Anterior cingulate cortex (tissue), 58 donors: ENCODE results near the gene SH3RF1.

ENCODE experiments used
- DNase-seq, 58 donors: peaks; one replicate each; lab custom pipeline; 2025; lab: John Stamatoyannopoulos, UW

Gene SH3RF1

DNA sequence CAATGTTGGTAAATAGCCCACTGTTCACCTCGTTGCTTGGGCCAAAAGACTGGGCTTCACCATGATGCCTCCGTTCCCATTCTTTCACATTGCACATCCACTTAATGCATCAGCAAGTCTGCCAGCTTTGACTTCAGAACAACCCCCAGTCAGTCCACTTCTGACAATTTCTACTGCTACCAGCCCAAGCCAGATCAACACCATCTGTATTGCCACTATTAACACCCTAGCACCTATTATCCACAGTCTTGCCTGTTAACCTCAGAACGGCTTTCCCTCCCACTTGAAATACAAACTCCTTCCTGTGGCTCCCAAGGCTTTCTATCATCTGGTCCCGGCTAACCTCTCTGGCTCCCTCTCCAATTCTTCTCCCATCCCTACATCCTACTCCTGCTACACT lies 95.7 kb downstream of the SH3RF1 start:
- DNase-seq, result no peak

DNA sequence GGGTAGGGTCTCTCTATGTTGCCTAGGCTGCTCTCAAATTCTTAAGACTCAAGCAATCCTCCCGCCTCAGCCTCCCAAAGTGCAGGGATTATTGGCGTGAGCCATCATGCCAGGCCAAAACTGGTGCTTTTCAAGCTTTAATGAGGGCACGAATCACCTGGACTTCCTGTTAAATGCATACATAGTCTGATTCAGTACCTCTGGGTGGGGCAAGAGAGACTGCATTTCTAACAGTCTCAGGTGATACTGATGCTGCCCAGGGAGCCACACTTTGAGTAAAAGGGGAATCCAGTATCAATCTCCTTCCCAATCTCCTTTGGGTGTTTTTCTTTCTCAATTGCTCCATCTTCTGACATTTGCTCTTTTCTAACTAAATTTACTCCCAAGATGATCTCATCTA lies 96.5 kb downstream of the SH3RF1 start:
- no peak for DNase-seq

DNA sequence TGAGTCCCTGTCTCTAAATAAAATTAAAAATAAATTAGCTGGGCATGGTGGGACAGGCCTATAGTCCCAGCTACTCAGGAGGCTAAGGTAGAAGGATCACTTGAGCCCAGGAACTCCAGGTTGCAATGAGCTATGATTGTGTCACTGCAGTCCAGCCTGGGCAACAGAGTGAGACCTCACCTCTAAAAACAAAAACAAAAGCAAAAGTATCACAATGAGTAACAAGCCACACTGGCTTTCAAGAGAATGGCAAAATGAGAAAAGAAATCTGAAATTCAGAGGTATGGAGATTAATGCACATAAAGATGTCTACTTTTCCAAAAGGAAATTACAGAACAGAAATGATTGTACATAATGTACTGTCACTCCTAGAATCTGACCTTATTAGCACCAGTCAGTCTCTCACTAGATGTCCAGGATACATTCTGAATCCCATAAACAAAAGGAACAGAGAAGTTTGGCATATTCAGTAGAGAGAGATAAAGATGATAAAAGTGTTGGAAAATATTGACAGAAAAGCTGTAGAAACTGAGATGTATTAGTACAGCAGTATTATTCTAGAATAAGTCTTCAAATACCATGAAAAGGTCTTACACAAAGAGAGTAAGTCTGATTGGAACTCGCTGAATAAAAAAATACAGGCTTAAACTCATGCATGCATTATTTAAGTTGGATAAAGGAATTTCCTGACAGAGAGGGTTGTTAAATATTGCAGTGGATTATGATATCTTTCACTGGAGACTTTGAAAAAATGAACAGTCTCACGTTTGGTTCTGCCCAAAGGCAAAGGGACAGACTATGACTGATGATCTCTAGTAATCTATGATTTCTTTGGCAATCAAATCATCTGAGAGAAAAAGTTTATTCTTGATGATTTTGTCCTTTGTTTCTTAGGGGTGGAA lies 102.5 kb downstream of the SH3RF1 start:
- no peak for DNase-seq

DNA sequence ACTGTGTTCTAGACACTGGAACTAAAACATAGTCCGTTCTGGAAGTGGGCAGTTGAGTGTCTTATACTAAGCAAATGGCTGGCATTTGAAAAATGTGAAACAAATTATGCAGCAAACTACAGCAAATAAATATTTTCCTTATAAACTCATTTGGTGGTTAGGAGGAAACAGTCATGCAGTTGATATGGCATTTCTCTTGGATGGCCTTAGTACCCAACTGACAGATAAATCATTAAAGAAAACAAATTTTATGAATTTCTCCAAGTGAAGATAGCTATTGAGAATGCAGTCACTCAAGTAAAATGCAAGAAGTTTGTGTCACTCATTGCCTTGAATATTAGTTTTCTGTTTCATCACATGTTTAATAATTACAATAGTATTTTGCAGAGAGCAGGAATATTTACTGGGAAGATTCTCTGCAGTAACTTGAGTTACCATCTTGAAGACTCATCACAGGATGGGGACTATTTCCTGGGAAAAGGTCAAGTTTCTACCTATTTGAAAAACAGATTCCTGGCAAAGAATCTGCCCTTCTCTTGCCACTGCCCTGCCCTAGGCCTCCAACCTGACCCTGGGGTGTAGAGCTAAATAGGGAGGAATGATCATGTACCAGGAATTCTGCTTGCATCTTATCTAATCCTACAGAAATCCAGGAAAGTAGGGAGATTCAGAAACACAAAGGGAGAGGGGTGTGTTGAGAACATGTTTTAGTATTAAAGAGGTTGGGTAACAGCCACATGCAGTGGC lies 105.9 kb downstream of the SH3RF1 start:
- no peak for DNase-seq

DNA sequence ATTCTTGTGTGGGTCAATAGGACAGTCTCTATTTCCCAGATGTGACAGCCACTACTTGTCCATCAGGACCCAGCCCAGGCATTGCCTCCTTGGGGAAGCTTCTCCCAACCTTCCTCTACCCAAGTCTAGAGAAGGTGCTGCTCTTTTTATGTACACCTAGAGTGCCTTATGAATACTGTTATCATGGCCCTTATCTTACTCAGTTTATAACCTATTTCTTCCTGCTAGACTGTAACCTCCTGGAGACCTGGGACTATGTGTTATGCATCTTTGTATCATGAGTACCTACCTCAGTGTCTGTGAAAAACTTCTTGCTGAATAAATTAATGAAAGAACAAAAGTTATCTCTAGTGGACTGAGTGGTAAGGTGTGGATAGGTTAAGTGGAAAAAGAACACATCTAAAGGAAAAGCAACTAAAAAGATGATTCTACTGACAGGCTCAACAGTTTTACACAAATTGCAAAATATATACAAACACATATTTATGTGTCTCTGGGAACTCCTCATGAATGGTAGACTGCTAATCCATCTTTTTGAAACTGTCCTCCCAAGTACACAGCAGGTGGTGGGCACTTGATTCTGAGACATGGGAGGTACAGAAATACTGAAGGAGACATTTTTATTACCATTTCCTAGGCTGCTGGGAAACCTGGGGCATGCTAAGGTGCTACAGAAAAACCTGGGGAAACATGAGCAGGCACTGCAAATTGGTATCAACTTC lies 106.6 kb downstream of the SH3RF1 start:
- no peak for DNase-seq

DNA sequence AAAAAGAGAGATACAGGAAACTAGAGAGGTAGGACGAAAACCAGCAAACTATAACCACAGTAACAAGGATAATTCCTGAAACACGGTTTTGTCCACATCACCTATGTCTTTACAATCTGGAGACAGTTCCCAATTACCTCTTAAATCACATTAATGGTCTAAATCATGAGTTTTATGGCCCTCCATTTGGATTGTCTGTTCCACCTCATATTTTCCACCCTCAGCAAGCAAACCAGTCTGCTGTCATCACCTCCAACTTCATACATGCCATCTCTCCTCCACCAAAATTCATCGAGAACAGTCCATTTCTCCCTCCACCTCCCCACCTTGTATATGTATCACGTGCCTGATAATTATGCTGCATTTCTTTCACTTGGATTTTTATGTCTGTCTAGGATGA lies 107.3 kb downstream of the SH3RF1 start:
- DNase-seq, result no peak

DNA sequence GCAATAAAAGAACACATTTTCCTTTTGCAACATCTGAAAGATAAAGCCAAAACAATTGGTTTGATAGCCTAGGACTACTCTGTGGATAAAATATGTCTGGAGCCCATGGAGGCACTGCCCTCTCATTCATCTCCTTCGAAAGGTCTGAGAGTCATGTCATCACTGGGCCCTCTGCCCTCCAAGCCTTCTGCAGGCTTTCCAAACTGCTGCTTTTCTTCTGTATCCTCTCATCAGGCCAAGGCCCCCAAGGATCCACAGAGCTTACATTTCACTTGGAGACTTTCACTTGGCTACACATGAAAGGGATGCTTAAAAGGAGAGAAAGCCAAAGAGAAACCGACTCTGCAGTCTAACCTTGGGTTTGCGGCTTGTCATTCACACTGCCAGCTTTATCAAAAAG lies 109.9 kb downstream of the SH3RF1 start:
- peak in 2 of 58 donors; percentile 6 to 11 for DNase-seq

DNA sequence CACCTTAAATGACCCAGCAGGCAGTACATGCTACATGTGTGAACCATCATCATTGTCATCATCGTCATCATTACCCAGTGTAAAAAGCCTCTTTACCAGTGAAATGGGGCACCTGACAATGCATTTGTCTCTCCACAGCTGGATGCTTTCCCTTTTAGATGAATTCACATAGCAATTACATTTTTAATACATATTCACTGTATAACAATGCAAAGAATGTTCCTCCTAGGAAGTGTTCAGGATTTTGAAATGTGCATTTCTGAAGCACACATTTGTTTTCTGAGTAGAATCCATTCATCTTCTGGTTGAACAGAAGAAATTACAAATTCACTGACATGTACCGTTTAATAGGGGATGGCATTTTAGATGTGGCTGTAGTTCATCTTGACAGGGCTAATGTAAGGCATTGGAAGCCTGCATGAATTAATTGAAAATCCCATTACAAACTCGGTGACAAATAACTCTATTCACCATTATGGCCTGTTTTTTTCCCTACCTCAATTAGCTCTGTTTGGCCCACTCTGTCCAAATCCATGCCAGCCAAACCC lies 111.1 kb downstream of the SH3RF1 start:
- peak in 10 of 58 donors; percentile 4 to 45 (median 22) for DNase-seq

DNA sequence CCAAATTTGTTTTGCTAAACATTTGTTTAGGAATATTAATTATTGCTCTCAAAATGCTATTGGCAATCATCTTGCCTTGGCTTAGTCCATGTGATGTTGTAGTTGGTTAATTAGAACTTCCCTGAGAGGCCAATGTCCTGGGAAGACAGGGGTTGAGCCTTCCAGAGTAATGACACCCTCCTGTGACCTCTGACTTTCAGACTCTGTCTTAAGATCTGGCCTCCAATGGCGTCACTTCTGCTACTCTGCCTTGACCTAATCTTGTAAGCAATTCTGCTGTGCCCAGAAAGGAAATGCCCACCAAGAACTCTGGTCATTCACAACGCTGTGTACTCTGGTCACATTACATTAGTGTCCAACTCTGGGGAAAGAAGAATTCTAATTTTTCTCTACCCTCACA lies 111.9 kb downstream of the SH3RF1 start:
- no peak for DNase-seq

DNA sequence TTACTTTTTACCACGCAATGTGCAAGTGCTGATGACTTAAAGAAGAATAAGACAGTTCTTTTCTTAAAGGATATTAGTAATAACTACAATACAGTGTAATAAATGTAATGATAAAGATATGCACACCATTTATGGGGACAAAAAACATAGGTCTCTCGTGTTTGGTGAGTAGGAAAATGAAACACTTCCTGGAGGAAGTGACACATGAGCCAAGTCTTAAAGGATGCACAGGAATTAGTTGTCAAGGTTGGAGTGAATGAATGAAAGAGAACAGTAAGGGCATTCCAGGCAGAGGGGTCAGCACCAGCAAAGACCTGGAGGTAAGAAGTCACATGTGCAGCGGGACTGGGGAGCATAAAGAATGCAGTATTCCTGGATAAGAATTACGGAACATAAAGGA lies 112.7 kb downstream of the SH3RF1 start:
- DNase-seq, result no peak

DNA sequence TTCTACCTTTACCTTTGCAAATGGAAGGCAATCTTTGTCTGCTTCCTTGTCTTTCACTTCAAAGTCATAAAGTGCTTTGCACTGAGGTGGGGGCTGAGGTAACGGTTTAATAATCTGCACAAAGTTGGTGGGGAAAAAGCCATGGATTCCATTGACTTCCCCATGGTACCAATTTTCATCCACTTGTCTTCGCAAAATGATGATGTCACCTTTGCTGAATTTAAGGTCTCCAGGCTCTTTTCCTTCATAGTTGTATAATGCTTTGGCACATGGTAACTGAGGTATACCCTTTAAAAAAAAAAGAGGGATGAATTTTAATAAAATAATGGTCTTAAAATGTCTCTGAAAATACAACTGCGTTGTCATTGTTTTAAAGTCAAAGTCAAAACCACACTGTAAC lies 114.4 kb downstream of the SH3RF1 start:
- DNase-seq, result no peak

DNA sequence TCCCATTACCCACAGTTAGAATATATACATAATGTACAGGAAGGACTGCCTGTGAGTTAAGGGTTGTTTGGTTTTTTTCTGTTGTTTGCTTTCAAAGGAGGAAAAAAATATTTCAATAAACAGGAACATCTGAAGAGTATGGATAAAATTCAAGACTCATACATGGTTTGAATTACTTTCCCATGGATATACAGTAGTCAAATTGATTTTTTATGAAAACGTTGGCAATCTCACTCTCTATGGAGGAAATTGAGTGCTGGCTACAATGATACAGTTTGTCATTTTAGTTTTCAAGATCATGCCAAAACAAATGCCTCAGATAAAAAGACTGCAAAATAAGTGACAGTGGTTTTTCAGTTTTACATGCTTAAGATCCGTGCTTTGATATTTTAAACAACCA lies 116.6 kb downstream of the SH3RF1 start:
- no peak for DNase-seq

DNA sequence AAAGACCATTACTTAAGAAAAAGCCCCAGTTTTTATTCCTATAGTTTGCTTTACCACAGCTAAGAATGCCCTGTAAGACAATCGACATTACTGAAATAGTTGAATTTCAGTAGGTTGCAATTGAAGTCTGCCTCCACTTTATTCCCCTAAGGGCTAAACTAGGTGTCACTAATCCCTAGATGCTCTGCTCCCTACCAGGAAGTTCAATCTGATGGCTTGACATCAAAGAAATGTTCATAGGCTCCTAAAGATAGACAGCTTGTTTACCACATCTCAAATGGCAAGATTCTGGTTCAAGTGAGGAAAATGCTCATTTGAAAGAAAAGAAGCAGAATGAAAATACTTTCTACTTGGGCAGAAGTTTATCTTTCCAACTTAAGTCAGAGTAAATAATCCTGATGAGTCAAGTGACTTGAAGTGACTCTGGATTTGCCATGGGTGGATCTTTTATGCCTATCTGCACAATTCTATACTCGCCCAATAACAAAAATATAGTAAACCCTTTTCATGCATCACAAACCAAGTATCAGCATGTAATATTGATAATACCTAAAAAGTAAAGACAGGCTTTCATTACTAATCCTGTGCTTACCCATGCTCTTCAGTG lies 117.2 kb downstream of the SH3RF1 start:
- DNase-seq, result no peak

DNA sequence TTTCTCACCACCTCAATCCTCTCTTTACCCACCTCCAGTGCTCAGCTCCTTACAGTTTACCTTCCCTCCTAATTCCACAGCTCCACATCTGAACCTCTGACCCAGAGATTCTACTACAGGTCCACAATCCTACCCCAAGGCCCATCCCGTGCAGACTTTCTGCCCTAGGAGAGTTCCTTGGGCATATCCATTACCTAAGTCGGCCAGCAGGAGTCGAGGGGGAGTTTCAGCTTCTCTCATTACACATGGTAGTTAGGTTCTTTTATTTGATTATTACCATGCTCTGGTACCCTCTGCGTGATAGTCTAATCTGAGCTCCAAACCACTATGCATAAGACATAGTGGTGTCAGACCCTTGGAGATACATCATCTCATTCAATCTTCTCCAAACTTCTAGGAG lies 117.9 kb downstream of the SH3RF1 start:
- no peak for DNase-seq

DNA sequence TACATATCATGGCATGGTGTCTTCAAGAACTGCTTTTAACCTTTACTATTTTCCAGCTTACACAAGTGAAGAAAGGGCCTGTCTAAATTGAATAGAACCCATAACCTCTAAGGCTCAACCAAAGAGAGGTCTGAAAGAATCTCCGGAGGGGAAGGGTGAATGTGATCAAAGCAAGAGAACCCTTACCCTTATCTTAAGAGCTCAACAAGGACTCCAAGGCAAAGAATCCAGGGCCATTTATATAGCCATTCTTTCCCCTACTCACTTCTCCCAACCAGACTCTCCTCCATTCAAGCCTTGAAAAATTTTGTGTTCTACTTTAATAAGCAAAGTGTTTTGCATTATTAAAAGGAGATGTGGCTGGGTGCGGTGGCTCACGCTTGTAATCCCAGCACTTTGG lies 118.7 kb downstream of the SH3RF1 start:
- no peak for DNase-seq

DNA sequence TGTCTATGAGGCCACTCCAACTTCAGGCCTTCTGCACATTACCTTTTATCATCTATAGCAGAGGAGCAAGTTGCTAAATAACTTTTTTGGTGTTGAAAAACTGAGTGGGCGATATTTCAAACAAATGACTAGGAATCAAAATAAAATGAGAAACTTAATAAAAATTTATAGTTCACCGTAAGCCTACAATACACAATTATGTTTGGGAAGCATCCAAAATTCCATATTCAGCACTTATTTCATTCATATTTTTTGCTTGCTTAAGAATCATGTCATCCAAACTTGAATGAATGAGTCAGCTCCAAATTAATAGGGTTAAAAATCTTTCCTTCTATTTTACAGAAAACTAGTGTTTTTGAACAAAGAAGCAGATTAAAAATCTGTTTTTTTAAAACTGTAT lies 119.1 kb downstream of the SH3RF1 start:
- DNase-seq, result no peak

DNA sequence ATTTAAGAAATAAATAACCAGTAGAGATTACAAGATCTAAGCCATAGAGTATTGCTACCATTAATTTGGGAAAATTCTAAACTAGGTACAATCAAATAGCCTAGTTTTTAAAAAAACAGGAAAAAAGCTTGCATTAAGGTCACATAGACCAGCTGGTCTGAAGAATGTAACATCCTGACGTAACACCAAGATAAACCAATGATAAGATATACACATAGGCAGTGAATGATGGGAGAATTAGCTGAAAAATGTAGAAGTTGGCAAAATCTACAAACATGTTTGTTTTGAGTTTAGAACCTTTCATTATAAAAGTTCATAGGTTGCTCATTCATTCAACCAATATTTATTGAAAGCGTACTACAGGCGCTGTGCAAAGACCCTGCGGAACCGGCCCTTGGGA lies 120.0 kb downstream of the SH3RF1 start:
- no peak for DNase-seq

DNA sequence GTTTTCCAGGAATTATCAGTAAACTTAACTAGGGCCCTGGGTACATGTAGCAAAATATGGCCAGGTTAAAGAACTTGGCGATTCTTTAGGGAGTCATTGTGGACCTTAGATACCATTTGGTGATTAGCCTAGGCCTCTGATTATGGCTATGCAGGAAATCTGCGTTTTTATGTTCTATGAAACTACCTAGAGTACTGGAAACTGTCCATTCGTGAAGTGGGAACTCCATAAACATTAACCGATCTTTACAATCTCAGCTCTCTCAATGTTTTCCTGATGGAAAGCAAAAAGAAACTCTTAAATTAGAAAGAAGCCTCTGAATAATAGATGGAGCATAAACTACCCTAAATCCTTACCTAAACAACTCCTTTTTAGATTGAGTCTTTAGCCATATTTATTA lies 121.9 kb downstream of the SH3RF1 start:
- DNase-seq, result no peak

DNA sequence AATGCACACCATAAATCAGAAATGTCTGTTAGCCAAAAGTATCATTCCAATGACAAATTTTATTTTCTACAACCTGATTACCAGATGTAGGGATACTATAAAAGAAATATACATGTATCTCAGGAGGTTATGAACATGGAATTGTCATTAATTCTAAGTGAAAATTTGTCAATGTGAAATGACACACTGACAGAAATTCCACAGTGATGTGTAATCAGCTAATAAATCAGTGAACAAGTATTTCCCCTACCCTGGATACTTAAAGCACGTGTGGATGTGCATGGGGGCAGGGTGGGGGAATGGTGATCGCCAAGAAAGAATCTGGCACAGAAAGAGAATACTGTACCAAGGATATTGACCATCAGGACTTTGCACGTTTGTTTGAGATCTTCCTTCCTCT lies 123.6 kb downstream of the SH3RF1 start:
- DNase-seq, result no peak

DNA sequence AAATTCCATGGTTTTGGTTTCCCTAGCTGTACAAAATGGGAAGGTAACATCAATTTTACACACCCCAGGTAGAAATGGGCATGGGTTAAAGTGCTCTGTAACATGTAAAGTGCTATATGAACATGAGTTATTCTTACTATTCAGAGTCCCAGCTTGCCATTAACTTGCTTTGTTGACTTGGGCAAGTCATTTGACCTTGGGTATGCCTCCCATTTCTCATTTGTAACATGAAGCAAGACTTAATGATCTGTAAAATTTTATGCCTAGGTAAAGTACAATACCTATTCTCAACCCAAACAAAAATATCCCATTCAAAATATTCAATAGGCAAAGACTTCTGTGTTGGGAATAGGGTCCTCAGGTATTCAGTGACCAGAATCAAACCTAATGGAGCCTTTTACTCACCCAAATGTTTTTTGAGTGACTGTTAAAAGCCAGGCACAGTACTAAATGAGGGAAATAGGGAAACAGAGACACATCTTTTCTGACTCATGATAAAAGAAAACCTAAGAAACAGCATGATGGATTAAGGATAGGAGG lies 126.6 kb downstream of the SH3RF1 start:
- DNase-seq, result no peak
